ENCODE results near the gene ANXA2.

The ANXA2 gene

GRCh38 chr15:60320365-60320764 is 77.4 kb downstream of the ANXA2 start:
- no peak for DNase-seq (ENCODE audit: insufficient read length, low spot score)
- TF ChIP-seq CTCF (IDR thresholded peaks at IDR 0.05; ENCODE audit: insufficient read depth, missing control alignments), result no peak
- FAIRE-seq, result no peak

- no peak for DNase-seq (ENCODE audit: insufficient read length, low spot score)
- no peak for FAIRE-seq
- no peak for TF ChIP-seq CTCF (IDR thresholded peaks at IDR 0.05; ENCODE audit: insufficient read depth, missing control alignments)
Observed at GRCh38 chr15:60318216-60318867, 79.4 kb downstream of the ANXA2 start.

- no peak for TF ChIP-seq CTCF (IDR thresholded peaks at IDR 0.05; ENCODE audit: insufficient read depth, missing control alignments)
- DNase-seq (ENCODE audit: insufficient read length, low spot score) (no peak), FAIRE-seq (no peak)
Observed at GRCh38 chr15:60316961-60317360, 80.8 kb downstream of the ANXA2 start.

- FAIRE-seq, result no peak
- DNase-seq (ENCODE audit: insufficient read length, low spot score), result no peak
- no peak for TF ChIP-seq CTCF (IDR thresholded peaks at IDR 0.05; ENCODE audit: insufficient read depth, missing control alignments)
Observed at GRCh38 chr15:60315878-60316277, 81.9 kb downstream of the ANXA2 start.

GRCh38 chr15:60313906-60314305 is 83.9 kb downstream of the ANXA2 start:
- DNase-seq (ENCODE audit: insufficient read length, low spot score) (no peak), FAIRE-seq (no peak)
- TF ChIP-seq CTCF (IDR thresholded peaks at IDR 0.05; ENCODE audit: insufficient read depth, missing control alignments), result no peak

GRCh38 chr15:60307034-60307433 is 90.8 kb downstream of the ANXA2 start:
- FAIRE-seq, result no peak
- TF ChIP-seq CTCF (IDR thresholded peaks at IDR 0.05; ENCODE audit: insufficient read depth, missing control alignments), result no peak
- no peak for DNase-seq (ENCODE audit: insufficient read length, low spot score)

GRCh38 chr15:60301024-60301423 is 96.8 kb downstream of the ANXA2 start:
- no peak for DNase-seq (ENCODE audit: insufficient read length, low spot score)
- TF ChIP-seq CTCF (IDR thresholded peaks at IDR 0.05; ENCODE audit: insufficient read depth, missing control alignments), result no peak
- FAIRE-seq, result no peak
